Lung (tissue), 16 donors: Measurements from ENCODE around the gene ADIPOQ. TPM values are rescaled to one million over a fixed set of nuclear protein-coding genes. Genes with fewer than 3 reads are reported as not detected.

Experiments used
- ATAC-seq: fragments of 200-7000 bp; cut with Tn5 transposase; one replicate; pipeline ENCODE4 v1.9.1; 2020; ENCODE audit warnings: moderate number of reproducible peaks; ENCODE audit not compliant: insufficient read depth, low FRiP score
- DNase-seq, 3 donors: peaks; one replicate each; pipeline ENCODE4 v3.0.0-alpha.2; 2013 to 2017
- H3K27ac ChIP-seq, 2 donors: one replicate each; pipeline ENCODE4 v1.5.1; 2013; ENCODE audit warnings: mild to moderate bottlenecking in 2 of 2, moderate library complexity in 2 of 2, control low read depth in 1 of 2, inconsistent platforms in 1 of 2, low read depth in 1 of 2, low read length in 1 of 2
- H3K27me3 ChIP-seq, 3 donors: one replicate each; pipeline ENCODE4 v1.5.1; 2013; ENCODE audit warnings: low read length in 2 of 3; ENCODE audit not compliant: control insufficient read depth in 3 of 3, insufficient read depth in 3 of 3
- H3K36me3 ChIP-seq, 4 donors: one replicate each; pipeline ENCODE4 v1.5.1; 2013; ENCODE audit warnings: low read length in 4 of 4, mild to moderate bottlenecking in 1 of 4, moderate library complexity in 1 of 4; ENCODE audit not compliant: control insufficient read depth in 4 of 4, insufficient read depth in 4 of 4
- H3K4me1 ChIP-seq, 5 donors: one replicate each; pipeline ENCODE4 v1.5.1; 2013; ENCODE audit warnings: low read length in 5 of 5, mild to moderate bottlenecking in 2 of 5, moderate library complexity in 1 of 5; ENCODE audit not compliant: control insufficient read depth in 5 of 5, insufficient read depth in 5 of 5
- H3K4me3 ChIP-seq: one replicate; pipeline ENCODE4 v1.5.1; 2013; ENCODE audit warnings: mild to moderate bottlenecking, control low read depth, moderate library complexity
- H3K9ac ChIP-seq, 2 donors: one replicate each; pipeline ENCODE4 v1.5.1; 2013; ENCODE audit warnings: low read length in 2 of 2, control low read depth in 1 of 2; ENCODE audit not compliant: insufficient read depth in 1 of 2
- H3K9me3 ChIP-seq, 4 donors: one replicate each; pipeline ENCODE4 v1.5.1; 2013; ENCODE audit warnings: low read length in 3 of 4, mild to moderate bottlenecking in 1 of 4, moderate library complexity in 1 of 4; ENCODE audit not compliant: control insufficient read depth in 4 of 4, insufficient read depth in 3 of 4
- CTCF ChIP-seq: IDR thresholded peaks from 2 replicates; pipeline ENCODE4 v1.5.1; 2012; ENCODE audit warnings: mild to moderate bottlenecking; ENCODE audit errors: control extremely low read depth, extremely low read depth
- WGBS, 2 donors: extraction: QIAGEN DNeasy Blood & Tissue Kit; methylation state at CpG; one replicate each; pipeline ENCODE4 v1.1.7; 2013; 5-methylcytosine and 5-hydroxymethylcytosine counted together
- long read RNA-seq, 5 donors: transcript quantifications; one replicate each; lab custom pipeline, GENCODE V29; 2026
- polyA plus RNA-seq, 2 donors: library from polyadenylated mRNA; stranded (reverse); fragments of 200-250 nt; gene quantifications; one replicate each; pipeline ENCODE4 v1.2.1, GENCODE V29; 2013
- total RNA-seq, 2 donors: library from RNA; depleted of rRNA in 1 of 2; stranded (reverse); fragments of >200 nt in 1 of 2; gene quantifications; one replicate each; pipeline ENCODE4 v1.2.1, GENCODE V29; 2014 to 2021
- donor health status: control.
- donor health status: control.
- donor health status: Bipolar disorder and iron deficiency.
- donor health status: healthy.
- donor health status: DM: yes; HTN: yes; CAD: no.

The ADIPOQ gene
- total RNA-seq (under 1 TPM in 1 of 2 donors, not detected in 1; 0.09 TPM), polyA plus RNA-seq (under 1 TPM in 1 of 2 donors, not detected in 1; 0.01 TPM)
- long read RNA-seq, donor 1: 0 reads
- long read RNA-seq, donor 2: 0 reads
- long read RNA-seq, donor 3: 0 reads
- long read RNA-seq, donor 4: 0 reads
- long read RNA-seq, donor 5: 0 reads

DNA sequence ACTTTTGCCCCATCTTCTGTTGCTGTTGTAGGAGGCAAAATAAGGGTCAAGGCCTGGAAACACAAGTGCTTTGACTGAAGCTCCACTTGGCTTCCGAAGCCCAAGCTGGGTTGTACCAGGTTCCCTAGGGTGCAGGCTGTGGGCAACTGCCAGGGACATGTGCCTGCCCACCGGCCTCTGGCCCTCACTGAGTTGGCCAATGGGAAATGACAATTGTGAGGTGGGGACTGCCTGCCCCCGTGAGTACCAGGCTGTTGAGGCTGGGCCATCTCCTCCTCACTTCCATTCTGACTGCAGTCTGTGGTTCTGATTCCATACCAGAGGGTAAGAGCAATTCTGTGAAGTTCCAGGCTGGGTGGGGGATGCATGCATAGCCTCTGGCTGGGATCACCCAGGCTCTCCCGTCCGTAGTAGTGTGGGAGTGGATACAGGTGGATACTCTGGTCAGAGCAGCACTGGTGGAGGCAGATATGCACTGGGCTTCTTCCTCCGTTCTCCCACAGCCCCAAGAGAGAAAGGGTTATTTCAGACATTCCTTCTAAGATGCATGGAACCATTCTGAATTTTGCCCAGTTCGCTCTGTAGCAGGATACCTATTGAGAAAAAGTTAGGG lies at the start of gene ADIPOQ:
Gene ADIPOQ, plus strand, starts transcription at position 285 of the 613 bp plus-strand sequence. CDS start 10,349 bp downstream, outside the sequence.
- 85 to 91% methylated on average over 7 of the region's 7 CpGs for WGBS, 2 donors
- TF ChIP-seq CTCF: no peak

DNA sequence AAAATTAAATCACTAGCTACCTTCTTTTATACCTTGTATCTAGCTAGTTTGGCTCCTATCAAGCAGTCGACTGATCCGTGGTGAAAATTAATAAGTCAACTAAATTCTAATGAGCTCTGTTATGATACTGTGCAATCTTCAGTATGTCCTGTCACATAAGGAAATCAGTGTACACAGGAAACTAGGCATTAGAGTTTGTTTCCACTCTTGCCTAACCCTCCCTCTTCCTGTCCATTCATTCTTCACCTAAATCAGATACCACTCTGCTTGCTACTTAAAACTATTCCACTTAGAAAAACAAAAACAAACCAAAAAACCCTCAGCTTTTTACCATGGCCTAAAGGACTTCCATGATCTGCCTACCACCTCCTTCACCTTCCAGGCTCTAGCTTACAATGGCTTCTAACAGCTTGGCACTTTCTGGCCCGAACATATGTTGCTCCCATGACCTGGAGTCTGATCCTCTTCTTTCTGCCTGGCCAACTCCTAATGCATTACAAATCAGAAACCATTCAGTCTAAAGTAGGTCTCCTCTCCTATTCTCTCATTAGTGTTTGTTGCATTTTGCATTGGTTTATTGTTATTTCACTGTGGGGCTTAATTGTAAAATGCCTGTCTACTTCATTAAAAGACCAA lies 44.2 kb upstream of the ADIPOQ start:
- H3K36me3 ChIP-seq: peaks cover 4 to 25% (median 9%) of the 10 kb centered on the region in 4 donors

More for the DNA sequence above, at the start of gene ADIPOQ:
- DNase-seq (no peak), ATAC-seq (no peak)
- Histone ChIP-seq H3K27me3 (peaks cover 0 to 5% (median 2%) of the 10 kb centered on the region in 3 donors), H3K4me3 (no peak within 1 kb of the TSS), H3K27ac (no peak within 1 kb of the TSS), H3K4me1 (no peaks in the 10 kb centered on the region), H3K9me3 (peaks cover 0 to 3% (median 0%) of the 10 kb centered on the region in 4 donors), H3K9ac (no peak within 1 kb of the TSS), H3K36me3 (no peaks in the 10 kb centered on the region)

DNA sequence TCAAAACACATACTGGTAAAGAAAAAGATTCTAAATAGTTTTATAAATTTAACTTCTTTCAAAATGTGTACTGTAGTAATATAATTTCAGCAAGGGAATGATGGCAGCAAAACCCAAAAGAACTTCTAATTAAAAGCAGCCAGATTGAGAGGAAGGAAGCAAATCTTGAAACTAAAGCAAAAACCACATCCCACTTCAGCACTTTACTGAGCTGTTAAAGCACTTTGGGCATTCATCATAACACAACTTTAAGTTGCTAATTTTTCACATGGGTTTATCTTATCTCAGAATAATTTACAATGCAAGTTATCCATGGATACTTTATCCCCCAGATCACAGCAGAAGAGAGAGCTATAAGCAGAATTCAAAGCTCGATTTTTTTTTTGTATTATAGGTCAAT lies 42.2 kb upstream of the ADIPOQ start:
- H3K4me1 ChIP-seq: peaks cover 0 to 4% (median 0%) of the 10 kb centered on the region in 5 donors
- 95 to 96% methylated on average over 1 of the region's 1 CpG for WGBS, 2 donors
- no peak for TF ChIP-seq CTCF
- DNase-seq (no peak), ATAC-seq (no peak)
- H3K4me3 ChIP-seq: no peak overlapping the region
- no peaks in the 10 kb centered on the region for H3K9me3 ChIP-seq
- H3K27ac ChIP-seq: no peak overlapping the region
- peaks cover 4 to 15% (median 8%) of the 10 kb centered on the region in 4 donors for H3K36me3 ChIP-seq
- H3K9ac ChIP-seq: no peak overlapping the region
- no peaks in the 10 kb centered on the region for H3K27me3 ChIP-seq

More for the DNA sequence above, 44.2 kb upstream of the ADIPOQ start:
- Histone ChIP-seq H3K27ac (no peak overlapping the region), H3K9me3 (no peaks in the 10 kb centered on the region), H3K27me3 (no peaks in the 10 kb centered on the region), H3K4me3 (no peak overlapping the region), H3K4me1 (no peaks in the 10 kb centered on the region), H3K9ac (no peak overlapping the region)
- no peak for TF ChIP-seq CTCF
- DNase-seq: no peak
- no peak for ATAC-seq
- 80 to 85% methylated on average over 3 of the region's 3 CpGs for WGBS, 2 donors
